HG02943 (cell line): ENCODE results near the gene ETDB.
"Not testable (repeated sequence)": the region's sequence is repeated elsewhere in the genome, so short reads cannot be mapped to it uniquely, and the experiment has no call there.

Experiments
- ATAC-seq: cut with Tn5 transposase; IDR thresholded peaks from one replicate; pipeline ENCODE4 v1.9.1; 2021; ENCODE audit warnings: mild to moderate bottlenecking, low read depth, moderate library complexity; ENCODE audit not compliant: unreplicated experiment

ETDB gene

GRCh38 chrX:135120056-135120576 is at the start of gene ETDB:
ETDB (minus strand) TSS chrX:135120526; CDS start chrX:135119261, 1,265 bp downstream.
- not testable (repeated sequence) for ATAC-seq

GRCh38 chrX:135169534-135169933 is 49.2 kb upstream of the ETDB start:
- ATAC-seq: not testable (repeated sequence)

- ATAC-seq: no peak
Observed at GRCh38 chrX:135168486-135168885, 48.2 kb upstream of the ETDB start.

GRCh38 chrX:135154688-135155087 is 34.4 kb upstream of the ETDB start:
- not testable (repeated sequence) for ATAC-seq

- ATAC-seq: not testable (repeated sequence)
Observed at GRCh38 chrX:135126145-135126544, 5.8 kb upstream of the ETDB start.

GRCh38 chrX:135116064-135116463 is 4.3 kb downstream of the ETDB start:
- not testable (repeated sequence) for ATAC-seq

GRCh38 chrX:135114392-135114791 is 5.9 kb downstream of the ETDB start:
- ATAC-seq: peak; percentile 75

- ATAC-seq: no peak
Observed at GRCh38 chrX:135112743-135113142, 7.6 kb downstream of the ETDB start.

GRCh38 chrX:135112096-135112729 is 8.1 kb downstream of the ETDB start:
- ATAC-seq: no peak

- no peak for ATAC-seq
Observed at GRCh38 chrX:135109554-135109953, 10.8 kb downstream of the ETDB start.

GRCh38 chrX:135099493-135099783 is 20.9 kb downstream of the ETDB start:
- no peak for ATAC-seq

GRCh38 chrX:135097196-135097744 is 23.1 kb downstream of the ETDB start:
- ATAC-seq: not testable (repeated sequence)

- no peak for ATAC-seq
Observed at GRCh38 chrX:135095715-135096114, 24.6 kb downstream of the ETDB start.

GRCh38 chrX:135094726-135095125 is 25.6 kb downstream of the ETDB start:
- no peak for ATAC-seq

GRCh38 chrX:135089126-135089525 is 31.2 kb downstream of the ETDB start:
- ATAC-seq: no peak

GRCh38 chrX:135087867-135088266 is 32.5 kb downstream of the ETDB start:
- ATAC-seq: no peak

GRCh38 chrX:135086197-135086854 is 34.0 kb downstream of the ETDB start:
- ATAC-seq: peak; percentile 91

GRCh38 chrX:135081693-135082404 is 38.5 kb downstream of the ETDB start:
- ATAC-seq: no peak
